Myocyte (in vitro differentiated cells): ENCODE data around the gene MRTFB. TPM values are rescaled to one million over a fixed set of nuclear protein-coding genes. Genes with fewer than 3 reads are reported as not detected.

ENCODE experiments used
- DNase-seq: peaks from one replicate; pipeline ENCODE4 v3.0.0-alpha.2; 2012; ENCODE audit warnings: low read depth
- total RNA-seq: library from RNA; depleted of rRNA; stranded (reverse); fragments of >200 nt; gene quantifications from 2 replicates; pipeline ENCODE4 v1.2.3, GENCODE V29; 2014

The MRTFB gene
- total RNA-seq, 1 donor from 2014 or later = 12.3 TPM

GRCh38 chr16:14131774-14132695, 60.9 kb downstream of the MRTFB start:
- DNase-seq = no peak

DNA sequence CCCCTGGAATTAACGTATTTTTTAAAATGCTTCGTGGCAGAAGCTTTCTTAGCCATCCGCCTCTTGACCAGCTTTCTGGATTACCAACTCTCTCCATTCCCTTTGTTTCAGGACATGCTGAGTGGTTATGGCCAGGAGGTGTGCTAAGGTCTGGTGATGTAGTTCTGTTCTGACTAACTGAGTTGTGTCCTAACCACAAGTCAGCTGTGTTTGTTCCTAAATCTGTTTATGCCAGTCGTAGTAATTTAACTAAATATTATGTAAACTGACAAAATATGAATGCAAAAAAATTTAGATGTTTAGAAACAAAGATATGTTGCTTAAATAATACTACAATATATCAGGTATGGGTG, 61.6 kb downstream of the MRTFB start:
- DNase-seq = peak; percentile 55

DNA sequence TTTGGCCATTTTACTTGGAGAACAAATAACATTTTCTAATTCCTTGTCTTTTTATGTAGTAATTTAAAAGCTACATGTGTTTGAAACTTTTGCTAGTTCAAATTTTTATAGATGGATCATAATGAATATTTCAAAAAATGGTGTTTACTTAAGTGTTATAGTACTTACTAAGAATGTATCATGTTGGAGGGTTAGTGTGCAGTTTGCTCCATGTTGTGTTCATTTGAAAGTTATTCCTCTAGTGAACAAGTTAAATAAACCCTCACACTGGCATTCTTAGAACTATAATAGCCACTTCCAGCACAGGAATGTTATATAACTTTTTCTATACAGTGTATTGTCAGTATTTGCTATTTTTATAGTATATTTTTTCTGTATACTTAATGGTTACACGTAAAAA, 62.8 kb downstream of the MRTFB start:
- no peak for DNase-seq

DNA sequence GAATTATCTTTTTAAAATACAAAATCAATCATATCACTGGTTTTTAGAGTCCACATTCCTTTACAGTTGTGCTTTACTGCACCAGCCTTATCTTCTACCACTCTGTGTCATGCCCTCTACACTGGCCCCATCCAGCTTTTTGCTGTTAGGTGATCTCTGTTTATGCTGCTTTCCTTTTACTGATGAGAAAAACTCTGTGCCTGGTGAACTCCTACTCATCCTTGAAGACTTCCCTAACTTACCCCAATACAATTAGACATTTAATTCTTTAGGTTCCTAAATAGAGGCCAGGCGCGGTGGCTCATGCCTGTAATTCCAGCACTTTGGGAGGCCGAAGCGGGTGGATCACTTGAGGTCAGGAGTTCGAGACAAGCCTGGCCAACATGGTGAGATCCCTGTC, 64.6 kb downstream of the MRTFB start:
- no peak for DNase-seq

DNA sequence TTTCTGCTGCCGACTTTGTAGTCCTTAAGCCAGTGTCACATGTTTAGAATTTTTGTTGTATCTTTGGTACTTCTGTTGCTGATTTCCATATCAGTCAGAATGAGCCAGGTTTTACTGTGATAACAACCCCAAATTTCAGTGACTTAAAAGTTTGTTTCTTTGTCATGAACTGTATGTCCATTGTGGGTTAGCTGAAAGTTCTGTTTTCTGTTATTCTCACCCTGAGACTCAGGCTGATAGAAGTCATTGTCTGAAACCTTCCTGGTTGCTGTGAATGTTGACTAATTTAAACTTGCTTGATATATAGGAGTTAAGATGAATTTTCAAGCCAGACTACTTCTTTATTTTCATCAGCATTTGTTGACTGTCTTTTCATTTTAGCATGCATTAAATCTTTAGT, 68.8 kb downstream of the MRTFB start:
- DNase-seq = no peak

GRCh38 chr16:14140923-14141322, 69.8 kb downstream of the MRTFB start:
- DNase-seq = no peak

DNA sequence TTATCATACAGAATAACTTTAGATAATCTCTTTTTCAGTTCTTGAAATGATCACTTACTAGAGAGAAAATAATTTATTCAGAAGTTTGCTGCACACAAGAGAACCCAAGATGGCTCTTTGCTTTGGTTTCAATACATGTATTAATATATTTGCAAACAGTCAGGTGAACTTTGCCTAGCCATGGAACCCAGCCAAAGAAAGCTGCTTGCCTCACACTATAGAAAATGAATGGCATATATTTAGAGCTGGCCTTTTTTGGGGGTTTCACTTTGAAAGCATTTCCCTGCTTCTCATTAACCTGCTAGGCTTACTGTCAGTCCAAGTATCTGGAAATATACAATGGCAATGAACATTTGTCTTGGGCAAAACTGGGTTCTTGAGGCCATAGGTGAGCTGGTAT, 75.3 kb downstream of the MRTFB start:
- DNase-seq = no peak

- no peak for DNase-seq
Observed at GRCh38 chr16:14148016-14148415, 76.9 kb downstream of the MRTFB start.

- no peak for DNase-seq
Observed at GRCh38 chr16:14148569-14148968, 77.5 kb downstream of the MRTFB start.

DNA sequence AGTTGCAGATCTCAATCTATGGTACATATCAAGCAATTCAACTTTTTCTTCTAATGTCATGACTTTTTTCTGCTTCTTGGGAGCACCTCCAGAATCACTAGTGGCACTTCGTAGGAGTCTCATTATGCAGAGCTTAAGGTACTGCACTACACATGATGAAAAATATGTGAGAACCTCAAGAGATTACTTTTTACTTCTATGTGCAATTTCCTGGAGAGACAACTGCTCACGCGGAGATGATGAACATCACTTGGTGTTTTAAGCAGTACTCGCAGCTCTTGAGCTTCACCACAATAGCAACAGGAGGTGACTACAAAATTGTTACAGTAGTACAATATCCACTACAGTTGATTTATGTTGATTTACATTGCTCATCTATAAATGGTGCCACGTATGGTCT, 79.7 kb downstream of the MRTFB start:
- peak; percentile 4 for DNase-seq

- peak; percentile 79 for DNase-seq
Observed at GRCh38 chr16:14151256-14152030, 80.3 kb downstream of the MRTFB start.

GRCh38 chr16:14155572-14156190, 84.6 kb downstream of the MRTFB start:
- DNase-seq = no peak

DNA sequence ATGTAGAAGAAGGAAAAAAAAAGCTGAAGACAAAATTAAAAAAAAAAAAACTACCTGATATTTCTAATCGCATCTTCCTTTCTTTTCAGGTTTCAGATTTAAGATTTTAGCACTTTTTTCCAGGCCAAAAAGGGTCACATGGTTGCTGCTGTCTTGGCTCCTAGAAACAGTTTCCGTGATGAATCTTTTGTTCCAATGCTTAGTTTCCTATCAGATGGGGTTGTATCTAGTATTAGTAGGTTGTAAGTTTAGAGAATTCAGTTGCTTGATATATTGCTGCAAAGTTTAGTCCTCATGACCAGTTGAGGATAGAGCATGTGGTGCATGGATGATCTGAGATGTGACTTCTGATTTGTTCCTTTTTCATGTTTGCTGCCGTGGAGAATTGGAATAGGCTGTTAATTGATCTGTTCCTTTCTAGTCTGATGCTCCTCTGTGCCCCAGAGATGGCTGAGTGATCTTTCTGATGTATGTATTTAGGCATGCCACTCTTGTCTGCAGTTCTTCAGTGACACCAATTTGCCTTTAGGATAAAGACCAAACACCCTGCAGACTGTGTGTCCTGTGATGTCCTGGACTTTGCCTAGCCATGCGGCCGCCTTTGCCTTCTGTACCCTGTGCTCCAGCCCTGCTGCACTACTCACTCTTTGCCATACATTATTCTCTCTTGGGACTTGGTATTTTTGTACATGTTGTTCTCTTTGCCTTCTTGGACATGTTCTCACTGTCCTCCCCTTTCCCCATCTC, 94.0 kb downstream of the MRTFB start:
- no peak for DNase-seq

- DNase-seq = no peak
Observed at GRCh38 chr16:14168146-14168545, 97.0 kb downstream of the MRTFB start.

DNA sequence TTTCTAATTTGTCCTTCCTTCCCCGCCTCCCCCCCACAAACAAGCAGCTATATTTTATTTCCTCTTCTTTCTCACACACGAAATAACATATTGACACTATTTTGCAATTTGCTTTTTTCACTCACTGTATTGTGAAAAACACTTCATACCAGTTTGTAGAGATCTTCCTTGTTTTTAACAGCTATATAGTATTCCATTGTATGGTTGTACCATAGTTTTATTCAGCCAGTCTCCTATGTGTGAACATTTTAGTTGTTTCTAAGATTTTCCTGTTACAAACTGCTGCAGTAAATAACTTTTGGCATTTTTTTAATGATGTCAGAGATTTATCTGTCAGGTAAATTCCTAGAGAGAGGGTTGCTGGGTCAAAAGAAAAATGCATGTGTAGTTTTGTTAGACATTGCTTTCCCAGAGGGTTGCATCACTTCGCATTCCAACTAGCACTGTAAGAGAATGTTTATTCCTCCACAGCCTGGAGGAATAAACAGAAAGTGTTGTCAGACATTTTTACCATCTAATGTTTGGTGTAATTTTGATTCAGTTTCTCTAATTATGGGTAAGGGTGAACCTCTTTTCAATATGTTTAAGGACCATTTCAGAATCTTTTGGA, 101.2 kb downstream of the MRTFB start:
- no peak for DNase-seq

DNA sequence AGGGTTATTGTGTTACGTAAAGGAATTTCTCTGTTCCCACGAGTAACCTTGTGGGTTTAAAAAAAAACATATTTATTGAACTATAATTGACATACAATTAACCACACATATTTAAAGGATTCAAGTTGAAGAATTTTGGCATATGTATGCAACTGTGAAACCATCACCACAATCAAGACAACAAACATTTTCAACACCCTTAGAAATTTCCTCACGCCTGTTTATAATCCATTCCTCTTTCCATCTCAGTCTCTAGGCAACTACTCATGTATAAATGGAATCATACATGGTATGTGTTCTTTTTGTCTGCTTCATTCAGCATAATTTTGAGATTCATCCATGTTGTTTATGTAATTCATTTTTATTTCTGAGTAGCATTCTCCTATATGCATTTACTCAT, 104.0 kb downstream of the MRTFB start:
- no peak for DNase-seq

DNA sequence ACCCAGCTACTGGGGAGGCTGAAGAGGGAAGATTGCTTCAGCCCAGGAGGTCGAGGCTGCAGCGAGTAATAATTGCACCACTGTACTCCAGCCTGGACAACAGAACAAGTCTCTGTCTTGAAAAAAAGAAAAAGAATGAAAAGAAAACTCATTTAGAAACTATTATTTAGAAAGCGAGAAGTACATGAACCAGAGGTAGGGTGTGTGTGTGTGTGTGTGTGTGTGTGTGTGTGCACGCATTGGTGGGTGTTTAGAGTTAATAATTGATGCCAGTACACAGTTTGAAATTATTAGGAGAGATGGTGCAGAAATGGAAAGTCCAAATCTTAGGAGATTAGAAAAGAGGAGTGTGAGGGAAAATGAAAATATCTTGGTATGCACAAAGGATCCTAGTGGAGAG, 106.6 kb downstream of the MRTFB start:
- DNase-seq = no peak

DNA sequence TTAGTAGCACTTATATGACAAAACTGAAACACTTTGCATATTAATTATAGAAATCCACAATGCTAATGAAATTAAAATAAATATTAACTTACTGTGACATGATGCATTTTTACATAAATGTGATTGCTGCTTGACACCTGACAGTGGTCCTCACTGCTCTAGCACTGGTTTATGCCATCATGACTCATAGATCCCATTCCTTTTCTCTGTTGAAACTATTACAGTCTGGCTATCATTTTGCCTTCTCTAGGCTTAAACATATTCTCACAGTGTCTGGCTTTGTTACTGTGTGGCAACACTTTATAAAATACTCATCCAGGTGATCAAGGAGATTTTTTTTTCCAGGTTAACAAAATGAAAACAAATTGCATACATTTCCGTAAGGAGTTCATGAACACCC, 108.0 kb downstream of the MRTFB start:
- no peak for DNase-seq

GRCh38 chr16:14180481-14180944, 109.4 kb downstream of the MRTFB start:
- DNase-seq = no peak

DNA sequence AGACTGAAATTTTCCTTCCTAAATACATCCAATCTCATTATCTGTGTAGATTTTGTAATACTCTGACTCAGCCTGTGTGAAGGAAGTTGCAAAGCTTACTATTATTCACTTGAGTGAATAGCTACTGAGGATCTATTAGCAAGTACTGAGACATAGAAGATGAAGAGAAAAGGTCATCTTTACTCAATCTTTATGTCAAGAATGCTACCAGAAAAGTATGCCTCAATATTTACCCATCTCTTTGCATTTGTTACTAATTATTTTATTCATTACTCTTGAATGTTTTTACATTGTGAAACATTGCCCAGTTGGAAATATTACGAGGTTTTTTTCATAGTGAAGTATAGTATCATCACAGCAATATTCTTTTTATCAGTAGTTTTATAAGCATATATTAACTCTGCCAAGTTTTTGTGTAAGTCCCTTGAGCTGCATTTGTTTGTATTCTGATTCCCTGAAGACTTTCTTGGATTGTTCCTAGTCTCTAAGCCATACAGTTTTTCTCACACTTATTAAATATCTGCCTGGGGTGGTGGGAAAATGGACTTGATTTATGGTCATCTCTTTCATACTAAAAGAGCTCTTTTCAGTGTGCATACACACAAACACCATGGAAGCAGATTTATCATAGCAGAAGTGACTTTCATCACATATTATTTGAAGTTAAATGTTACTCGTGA, 110.4 kb downstream of the MRTFB start:
- DNase-seq = no peak
